ENCODE results near the gene DHRS1.
A peak's percentile ranks its signal among the peaks of the same experiment; 100 is the strongest.

DHRS1 gene

GRCh38 chr14:24327303-24327702 is 27.7 kb upstream of the DHRS1 start:
- no peak for DNase-seq

GRCh38 chr14:24325963-24326362 is 26.4 kb upstream of the DHRS1 start:
- DNase-seq = no peak

GRCh38 chr14:24325041-24325530 is 25.5 kb upstream of the DHRS1 start:
- no peak for DNase-seq

- DNase-seq = no peak
Observed at GRCh38 chr14:24324024-24324423, 24.4 kb upstream of the DHRS1 start.

GRCh38 chr14:24323341-24323740 is 23.8 kb upstream of the DHRS1 start:
- no peak for DNase-seq

- DNase-seq = no peak
Observed at GRCh38 chr14:24322672-24323071, 23.1 kb upstream of the DHRS1 start.

GRCh38 chr14:24321212-24321975 is 21.8 kb upstream of the DHRS1 start:
- no peak for DNase-seq

GRCh38 chr14:24317141-24317928 is 17.8 kb upstream of the DHRS1 start:
- no peak for DNase-seq

- DNase-seq = no peak
Observed at GRCh38 chr14:24316597-24316950, 17.0 kb upstream of the DHRS1 start.

- no peak for DNase-seq
Observed at GRCh38 chr14:24315807-24316596, 16.4 kb upstream of the DHRS1 start.

- DNase-seq = no peak
Observed at GRCh38 chr14:24315243-24315806, 15.7 kb upstream of the DHRS1 start.

- no peak for DNase-seq
Observed at GRCh38 chr14:24314377-24315193, 15.0 kb upstream of the DHRS1 start.

- DNase-seq = no peak
Observed at GRCh38 chr14:24313913-24314312, 14.3 kb upstream of the DHRS1 start.

- peak; percentile 57 to 65 for DNase-seq
Observed at GRCh38 chr14:24312736-24313507, 13.3 kb upstream of the DHRS1 start.

GRCh38 chr14:24311837-24312615 is 12.4 kb upstream of the DHRS1 start:
- DNase-seq = peak in 1 of 2 donors; percentile 38

GRCh38 chr14:24310646-24311604 is 11.3 kb upstream of the DHRS1 start, which contains the start of gene LTB4R:
Gene LTB4R, plus strand, starts transcription at chr14:24311502. Its CDS starts 4,150 bp downstream, at chr14:24315652.
- DNase-seq = peak; percentile 76 to 78

- no peak for DNase-seq
Observed at GRCh38 chr14:24310265-24310645, 10.7 kb upstream of the DHRS1 start.

- no peak for DNase-seq
Observed at GRCh38 chr14:24309538-24310264, 10.1 kb upstream of the DHRS1 start, which contains the start of gene LTB4R2. Gene LTB4R2, plus strand, starts transcription at chr14:24310140. Its CDS starts 525 bp downstream, at chr14:24310665.

Measured in CD4-positive, alpha-beta T cell treated with Interleukin-4 for 1 hour (primary cell).